HepG2 (cell line): Measurements from ENCODE around the gene TNFAIP6. TPM values are rescaled to one million over a fixed set of nuclear protein-coding genes. Genes with fewer than 3 reads are reported as not detected.
A peak's percentile ranks its signal among the peaks of the same experiment; 100 is the strongest.

ENCODE experiments used
- ATAC-seq: fragments of 200-7000 bp; cut with Tn5 transposase; 3 replicates; pipeline ENCODE4 v1.9.1; 2020; ENCODE audit warnings: mild to moderate bottlenecking, moderate library complexity
- BruUV-seq: library from RNA; stranded (reverse); fragments of 400-500 nt; replicated peaks from 2 replicates; lab custom pipeline; 2021; lab: Mats Ljungman, UMichigan
- CTCF ChIA-PET: fragments of 300-600 bp; formaldehyde crosslinking; extraction: SDS; loops from one replicate; lab custom pipeline; 2021; ENCODE audit warnings: low total read pairs, inconsistent platforms, low intra/inter-chr PET ratio; lab: Yijun Ruan, JAX
- POLR2A ChIA-PET: fragments of 350-600 bp; sonication (Branson Sonifier 250); formaldehyde crosslinking; loops from one replicate; lab custom pipeline; 2020; ENCODE audit warnings: antibody characterized with exemption, inconsistent platforms; lab: Yijun Ruan, JAX
- DNase-seq: peaks from one replicate; pipeline ENCODE4 v3.0.0-alpha.2; 2015; ENCODE audit warnings: low spot score
- FAIRE-seq: peaks from 3 replicates; lab custom pipeline; 2011; peaks lifted over from hg19 to GRCh38; lab: Jason Lieb, UNC
- H2AFZ ChIP-seq: one replicate; pipeline ENCODE4 v1.6.1; 2011; ENCODE audit warnings: low read length, inconsistent platforms
- H3K27ac ChIP-seq: fragments of 300-600 bp; 3 replicates; pipeline ENCODE4 v1.8.0; 2011; ENCODE audit warnings: mixed run types, mild to moderate bottlenecking, mixed read lengths, low read length, inconsistent platforms; ENCODE audit not compliant: insufficient read depth; ENCODE audit errors: extremely low read length
- H3K27me3 ChIP-seq, 2 experiments: fragments of 200-600 bp in 1 of 2; 2 replicates in 1 of 2; 3 replicates in 1 of 2; pipeline versions ENCODE4 v1.6.0 to v1.8.0; 2011; ENCODE audit warnings: low read length in 2 of 2, mild to moderate bottlenecking in 2 of 2, moderate library complexity in 2 of 2, inconsistent platforms in 1 of 2; ENCODE audit not compliant: insufficient read depth in 2 of 2, control insufficient read depth in 1 of 2
- H3K36me3 ChIP-seq, 2 experiments: fragments of 200-600 bp in 1 of 2; replicated peaks in 1 of 2; 2 replicates in 1 of 2; 3 replicates in 1 of 2; pipeline versions ENCODE4 v1.5.1 to v1.8.0; 2011; ENCODE audit warnings: low read length in 2 of 2, inconsistent platforms in 1 of 2; ENCODE audit not compliant: insufficient read depth in 2 of 2, control insufficient read depth in 1 of 2
- H3K4me1 ChIP-seq: 2 replicates; pipeline ENCODE4 v1.5.1; 2012; ENCODE audit warnings: low read length, inconsistent platforms; ENCODE audit not compliant: insufficient read depth
- H3K4me2 ChIP-seq: 2 replicates; pipeline ENCODE4 v1.6.0; 2011; ENCODE audit warnings: low read depth, low read length, inconsistent platforms
- H3K4me3 ChIP-seq, 3 experiments: fragments of 200-600 bp in 1 of 3; sonication (generic), shearing (Covaris generic) in 1 of 3; replicated peaks in 1 of 3; 2 replicates each; pipeline ENCODE4 v1.5.1; 2011 to 2016; ENCODE audit warnings: low read length in 3 of 3, inconsistent platforms in 2 of 3, low read depth in 2 of 3, mild to moderate bottlenecking in 2 of 3, control low read depth in 1 of 3, mixed read lengths in 1 of 3; ENCODE audit not compliant: insufficient read depth in 1 of 3
- H3K79me2 ChIP-seq: one replicate; pipeline ENCODE4 v1.6.1; 2011; ENCODE audit warnings: low read length, inconsistent platforms; ENCODE audit not compliant: insufficient read depth
- H3K9ac ChIP-seq: 2 replicates; pipeline ENCODE4 v1.6.0; 2011; ENCODE audit warnings: mild to moderate bottlenecking, low read depth, low read length, inconsistent platforms; ENCODE audit not compliant: insufficient read depth
- H3K9me3 ChIP-seq: 2 replicates; pipeline ENCODE4 v1.5.1; 2012; ENCODE audit warnings: mild to moderate bottlenecking, low read length
- H4K20me1 ChIP-seq: 2 replicates; pipeline ENCODE4 v1.6.0; 2011; ENCODE audit warnings: inconsistent platforms, mild to moderate bottlenecking, low read length, moderate library complexity; ENCODE audit not compliant: insufficient read depth
- E2F1 ChIP-seq: sonication (generic); formaldehyde crosslinking; IDR thresholded peaks from 2 replicates; pipeline ENCODE4 v1.5.0; 2020; ENCODE audit warnings: missing genetic modification reagents
- ERF ChIP-seq: IDR thresholded peaks from 2 replicates; pipeline ENCODE4 v1.6.1; 2018; ENCODE audit warnings: missing biosample characterization, missing genetic modification reagents
- GMEB2 ChIP-seq: IDR thresholded peaks from 2 replicates; pipeline ENCODE4 v1.6.1; 2016; ENCODE audit warnings: missing biosample characterization, missing genetic modification reagents, low read depth
- KLF16 ChIP-seq, 2 experiments: sonication (generic) in 1 of 2; formaldehyde crosslinking in 1 of 2; IDR thresholded peaks; 2 replicates each; pipeline versions ENCODE4 v1.6.1 to v1.8.0; 2016 to 2023; ENCODE audit warnings: missing genetic modification reagents in 2 of 2, missing compliant biosample characterization in 1 of 2
- MLLT10 ChIP-seq: sonication (generic); formaldehyde crosslinking; IDR thresholded peaks from 2 replicates; pipeline ENCODE4 v1.4.0; 2020; ENCODE audit warnings: missing genetic modification reagents
- MYPOP ChIP-seq: sonication (generic); formaldehyde crosslinking; IDR thresholded peaks from 2 replicates; pipeline ENCODE4 v1.8.1; 2023; ENCODE audit warnings: mild to moderate bottlenecking, moderate library complexity, missing genetic modification reagents
- NR3C1 ChIP-seq: sonication (generic); formaldehyde crosslinking; IDR thresholded peaks from 2 replicates; pipeline ENCODE4 v1.4.0; 2020; ENCODE audit warnings: missing genetic modification reagents
- SIX4 ChIP-seq: sonication (generic); formaldehyde crosslinking; IDR thresholded peaks from 2 replicates; pipeline ENCODE4 v1.4.0; 2020; ENCODE audit warnings: missing genetic modification reagents
- SMAD3 ChIP-seq: sonication (generic); formaldehyde crosslinking; IDR thresholded peaks from 2 replicates; pipeline ENCODE4 v1.4.0; 2020; ENCODE audit warnings: missing genetic modification reagents
- TCF7L2 ChIP-seq: IDR thresholded peaks from 2 replicates; pipeline ENCODE4 v1.6.1; 2011; ENCODE audit warnings: mild to moderate bottlenecking, low read depth, low read length, moderate library complexity
- USF2 ChIP-seq, 2 experiments: sonication (generic) in 1 of 2; formaldehyde crosslinking in 1 of 2; IDR thresholded peaks; 2 replicates each; pipeline versions ENCODE4 v1.5.1 to v1.6.1; 2011 to 2020; ENCODE audit warnings: borderline replicate concordance in 1 of 2, low read depth in 1 of 2, low read length in 1 of 2, mild to moderate bottlenecking in 1 of 2, missing genetic modification reagents in 1 of 2, moderate library complexity in 1 of 2
- WGBS: methylation state at CpG from one replicate; pipeline ENCODE4 v1.1.6; 2017; ENCODE audit warnings: low lambda C conversion rate; 5-methylcytosine and 5-hydroxymethylcytosine counted together
- in situ Hi-C: cut with HindIII; loops from 2 replicates; pipeline ENCODE4 v1.10.0; 2017; ENCODE audit warnings: low pct_unique_long_range_greater_than_20kb; ENCODE audit not compliant: extremely low pct_ligation_motif_present
- intact Hi-C: fragments of 100-400 bp; cut with micrococcal nuclease; formaldehyde crosslinking; loops from one replicate; pipeline ENCODE4 v1.10.0; 2022; ENCODE audit not compliant: unreplicated experiment
- polyA plus RNA-seq, 8 experiments: library from polyadenylated mRNA; depleted of rRNA in 3 of 8; stranded (reverse) in 7 of 8; unstranded in 1 of 8; fragments of >200 nt; fragmentation: Illumina TruSeq in 4 of 8; extraction: Trizol in 4 of 8; gene quantifications; 2 replicates each; pipeline versions ENCODE4 v1.2.1 to v1.2.3, GENCODE V29; 2011 to 2016; ENCODE audit warnings: low read depth in 4 of 8, missing spikeins in 1 of 8, mixed read lengths in 1 of 8; ENCODE audit not compliant: insufficient read depth in 1 of 8
- total RNA-seq, 5 experiments: library from RNA; depleted of rRNA; stranded (reverse); fragments of >200 nt; fragmentation: Illumina TruSeq; extraction: Trizol; gene quantifications; 2 replicates each; pipeline ENCODE4 v1.2.3, GENCODE V29; 2016; ENCODE audit warnings: low read depth in 1 of 5

The TNFAIP6 gene
- total and polyA plus RNA-seq, 2 of the 13 experiments (the other 11 are each of a cell fraction or from before 2014, with no cell fraction given), result not detected

- no peak overlapping the region for H3K4me2 ChIP-seq
- in situ Hi-C loops (no loop called here), intact Hi-C loops (no loop called here)
- TF ChIP-seq NR3C1 (CRISPR knock-in tag) (no peak), TCF7L2 (no peak), MYPOP (CRISPR knock-in tag) (no peak), ERF (no peak), SMAD3 (CRISPR knock-in tag) (no peak), KLF16 (CRISPR knock-in tag; IDR thresholded peaks at IDR 0.05) (no peak), E2F1 (CRISPR knock-in tag) (no peak), USF2 (IDR thresholded peaks at IDR 0.05; ENCODE audit: low read depth, low read length) (no peak), USF2 (CRISPR knock-in tag; IDR thresholded peaks at IDR 0.05; ENCODE audit: borderline replicate concordance) (no peak), MLLT10 (CRISPR knock-in tag) (no peak), SIX4 (CRISPR knock-in tag) (no peak), GMEB2 (CRISPR knock-in tag) (no peak)
- no peaks in the 10 kb centered on the region for H3K9me3 ChIP-seq
- no peaks in the 10 kb centered on the region for H3K79me2 ChIP-seq
- H3K36me3 ChIP-seq, result no peaks in the 10 kb centered on the region
- H3K4me3 ChIP-seq, result no peak overlapping the region
- WGBS, result 48% methylated on average over 4 of the region's 4 CpGs
- FAIRE-seq (no peak), ATAC-seq (peak; percentile 76), DNase-seq (no peak)
- H3K9ac ChIP-seq, result no peak overlapping the region
- no TSS peak for BruUV-seq
- H3K27me3 ChIP-seq, result no peaks in the 10 kb centered on the region
- H4K20me1 ChIP-seq, result no peaks in the 10 kb centered on the region
- ChIA-PET POLR2A (no interaction called here), CTCF (no interaction called here)
- no peaks in the 10 kb centered on the region for H3K4me1 ChIP-seq
- H2AFZ ChIP-seq, result no peak overlapping the region
- H3K27ac ChIP-seq, result no peak overlapping the region
These were observed 38.4 kb downstream of the TNFAIP6 start for GRCh38 chr2:151395509-151396374.
